ENCODE data around the gene NTRK1.

Gene NTRK1

GRCh38 chr1:156860628-156861423 lies at the start of gene NTRK1:
Gene NTRK1, plus strand, starts transcription at chr1:156860865. Its CDS starts 70 bp downstream, at chr1:156860935.
- DNase-seq: peak; percentile 46 to 61

GRCh38 chr1:156811168-156811567 lies 49.5 kb upstream of the NTRK1 start:
- no peak for DNase-seq

GRCh38 chr1:156812293-156812990 lies 48.2 kb upstream of the NTRK1 start:
- DNase-seq: no peak

GRCh38 chr1:156813298-156813697 lies 47.4 kb upstream of the NTRK1 start:
- no peak for DNase-seq

- DNase-seq: peak; percentile 81 to 84
Observed at GRCh38 chr1:156813750-156814570, 46.7 kb upstream of the NTRK1 start.

GRCh38 chr1:156814571-156815260 lies 45.9 kb upstream of the NTRK1 start:
- DNase-seq: peak; percentile 65 to 69

GRCh38 chr1:156815307-156815826 lies 45.3 kb upstream of the NTRK1 start:
- no peak for DNase-seq

- peak in 1 of 2 experiments; percentile 29 for DNase-seq
Observed at GRCh38 chr1:156815961-156816422, 44.7 kb upstream of the NTRK1 start.

GRCh38 chr1:156816561-156817328 lies 43.9 kb upstream of the NTRK1 start, which contains the start of gene SH2D2A:
Gene SH2D2A, minus strand, starts transcription at chr1:156816848. Its CDS starts 140 bp downstream, at chr1:156816708.
- peak; percentile 91 to 94 for DNase-seq

- peak; percentile 59 to 69 for DNase-seq
Observed at GRCh38 chr1:156821801-156822200, 38.9 kb upstream of the NTRK1 start.

- no peak for DNase-seq
Observed at GRCh38 chr1:156822680-156823079, 38.0 kb upstream of the NTRK1 start.

GRCh38 chr1:156823210-156823790 lies 37.4 kb upstream of the NTRK1 start:
- no peak for DNase-seq

GRCh38 chr1:156826630-156827029 lies 34.0 kb upstream of the NTRK1 start:
- no peak for DNase-seq

- no peak for DNase-seq
Observed at GRCh38 chr1:156828400-156829124, 32.1 kb upstream of the NTRK1 start.

GRCh38 chr1:156832434-156832833 lies 28.2 kb upstream of the NTRK1 start:
- DNase-seq: no peak

- no peak for DNase-seq
Observed at GRCh38 chr1:156833603-156834002, 27.1 kb upstream of the NTRK1 start.

GRCh38 chr1:156834322-156834721 lies 26.3 kb upstream of the NTRK1 start:
- DNase-seq: no peak

- peak; percentile 64 to 73 for DNase-seq
Observed at GRCh38 chr1:156836041-156836654, 24.5 kb upstream of the NTRK1 start.

- no peak for DNase-seq
Observed at GRCh38 chr1:156836892-156837291, 23.8 kb upstream of the NTRK1 start.

- peak; percentile 48 to 58 for DNase-seq
Observed at GRCh38 chr1:156838972-156839371, 21.7 kb upstream of the NTRK1 start.

Data from activated CD4-positive, alpha-beta T cell treated with anti-CD3 and anti-CD28 coated beads, Interleukin-2, amount 50 U/mL, for 48 hours (primary cell).